Epithelial cell of esophagus (primary cell): ENCODE data around the gene CCZ1.
A peak's percentile ranks its signal among the peaks of the same experiment; 100 is the strongest.
"Not testable (repeated sequence)": the region's sequence is repeated elsewhere in the genome, so short reads cannot be mapped to it uniquely, and the experiment has no call there.

Experiments used
- DNase-seq: peaks from one replicate; pipeline ENCODE4 v3.0.0; 2010; ENCODE audit warnings: low read depth
- H3K4me3 ChIP-seq: 2 replicates; pipeline ENCODE4 v1.5.1; 2011; ENCODE audit warnings: mild to moderate bottlenecking, low read length, control low read depth
- TF ChIP-seq, protein P1 (sequence below): IDR thresholded peaks from 2 replicates; pipeline ENCODE4 v1.5.1; 2011; ENCODE audit warnings: low read depth, mild to moderate bottlenecking, low read length, control low read depth, inconsistent platforms; ENCODE audit not compliant: insufficient read depth; ENCODE audit errors: missing control alignments

Gene CCZ1

DNA sequence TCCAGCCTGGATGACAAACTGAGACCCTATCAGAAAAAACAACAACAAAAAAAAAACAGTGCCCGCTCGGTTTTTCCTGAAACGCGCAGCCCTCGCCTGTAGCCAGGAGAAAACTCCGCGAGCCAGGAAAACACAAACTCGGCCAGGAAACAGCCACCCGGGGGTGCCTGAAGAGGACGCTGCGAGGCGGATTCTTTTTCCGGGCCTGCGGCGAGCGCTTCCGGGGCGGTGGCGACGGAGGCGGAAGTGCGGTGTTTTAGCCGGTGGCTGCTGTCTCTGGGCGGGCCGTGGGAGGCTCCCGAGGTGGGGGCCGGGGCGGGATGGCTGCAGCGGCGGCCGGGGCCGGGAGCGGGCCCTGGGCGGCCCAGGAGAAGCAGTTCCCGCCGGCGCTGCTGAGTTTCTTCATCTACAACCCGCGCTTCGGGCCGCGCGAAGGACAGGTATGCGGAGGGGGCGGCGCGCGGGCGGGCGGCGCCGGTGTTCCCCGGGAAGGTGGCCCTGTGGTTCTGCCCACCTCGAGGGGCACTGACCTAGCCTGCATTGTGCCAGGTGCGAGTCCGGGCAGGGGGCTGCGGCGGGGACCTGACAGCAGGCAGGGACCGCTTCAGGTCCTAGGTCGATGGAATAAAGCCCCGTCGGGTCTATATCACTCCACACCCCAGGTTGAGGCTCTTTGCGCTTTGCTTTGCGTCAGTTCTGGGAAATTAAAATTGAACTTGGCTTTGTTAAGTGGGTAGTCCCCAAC is at the start of gene CCZ1:
Gene CCZ1, plus strand, starts transcription at position 254 of the 745 bp plus-strand sequence. Its CDS starts 67 bp downstream, at position 321.
- peak; percentile 43 for DNase-seq
- TF ChIP-seq, protein P1, sequence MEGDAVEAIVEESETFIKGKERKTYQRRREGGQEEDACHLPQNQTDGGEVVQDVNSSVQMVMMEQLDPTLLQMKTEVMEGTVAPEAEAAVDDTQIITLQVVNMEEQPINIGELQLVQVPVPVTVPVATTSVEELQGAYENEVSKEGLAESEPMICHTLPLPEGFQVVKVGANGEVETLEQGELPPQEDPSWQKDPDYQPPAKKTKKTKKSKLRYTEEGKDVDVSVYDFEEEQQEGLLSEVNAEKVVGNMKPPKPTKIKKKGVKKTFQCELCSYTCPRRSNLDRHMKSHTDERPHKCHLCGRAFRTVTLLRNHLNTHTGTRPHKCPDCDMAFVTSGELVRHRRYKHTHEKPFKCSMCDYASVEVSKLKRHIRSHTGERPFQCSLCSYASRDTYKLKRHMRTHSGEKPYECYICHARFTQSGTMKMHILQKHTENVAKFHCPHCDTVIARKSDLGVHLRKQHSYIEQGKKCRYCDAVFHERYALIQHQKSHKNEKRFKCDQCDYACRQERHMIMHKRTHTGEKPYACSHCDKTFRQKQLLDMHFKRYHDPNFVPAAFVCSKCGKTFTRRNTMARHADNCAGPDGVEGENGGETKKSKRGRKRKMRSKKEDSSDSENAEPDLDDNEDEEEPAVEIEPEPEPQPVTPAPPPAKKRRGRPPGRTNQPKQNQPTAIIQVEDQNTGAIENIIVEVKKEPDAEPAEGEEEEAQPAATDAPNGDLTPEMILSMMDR, result peak; percentile 16
- H3K4me3 ChIP-seq, result peak within 1 kb of the TSS; percentile 34

DNA sequence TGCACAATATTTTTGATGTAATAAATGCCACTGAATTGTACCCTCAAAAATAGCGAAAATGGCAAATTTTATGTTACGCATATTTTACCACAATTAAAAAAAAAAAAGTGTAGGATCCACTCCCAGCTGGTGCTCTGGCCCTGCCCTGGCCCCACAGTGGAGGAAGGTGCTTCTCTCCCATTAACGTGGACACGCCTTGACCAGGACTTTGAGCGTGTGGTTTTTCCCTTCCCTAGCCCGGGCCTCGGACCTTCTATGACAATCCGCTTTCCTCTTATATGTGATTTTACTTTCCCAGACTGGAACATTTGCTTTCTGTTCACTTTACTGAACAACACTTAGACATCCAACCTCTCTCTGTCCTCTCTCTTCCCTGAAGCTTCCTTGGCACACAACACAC is 47.6 kb upstream of the CCZ1 start:
- TF ChIP-seq, protein P1, result no peak
- DNase-seq, result no peak
- H3K4me3 ChIP-seq, result no peak overlapping the region

DNA sequence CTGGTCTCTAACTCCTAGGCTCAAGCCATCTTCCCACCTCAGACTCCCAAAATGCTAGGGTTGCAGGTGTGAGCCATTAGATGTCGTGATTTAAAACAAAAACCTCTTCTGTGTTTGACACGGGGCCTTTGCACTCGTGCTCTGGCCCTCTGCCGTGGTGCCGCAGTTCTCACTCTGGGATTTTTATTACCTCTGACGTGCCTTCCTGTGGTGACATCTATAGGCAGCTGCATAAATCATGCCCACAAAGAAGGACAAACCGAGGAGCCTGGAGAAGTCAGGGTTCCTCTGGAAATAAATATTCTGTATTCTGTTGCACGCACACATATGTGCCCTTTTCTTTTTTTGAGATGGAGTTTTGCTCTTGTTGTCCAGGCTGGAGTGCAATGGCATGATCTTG is 43.8 kb upstream of the CCZ1 start:
- TF ChIP-seq, protein P1, result no peak
- DNase-seq, result no peak
- no peak overlapping the region for H3K4me3 ChIP-seq

DNA sequence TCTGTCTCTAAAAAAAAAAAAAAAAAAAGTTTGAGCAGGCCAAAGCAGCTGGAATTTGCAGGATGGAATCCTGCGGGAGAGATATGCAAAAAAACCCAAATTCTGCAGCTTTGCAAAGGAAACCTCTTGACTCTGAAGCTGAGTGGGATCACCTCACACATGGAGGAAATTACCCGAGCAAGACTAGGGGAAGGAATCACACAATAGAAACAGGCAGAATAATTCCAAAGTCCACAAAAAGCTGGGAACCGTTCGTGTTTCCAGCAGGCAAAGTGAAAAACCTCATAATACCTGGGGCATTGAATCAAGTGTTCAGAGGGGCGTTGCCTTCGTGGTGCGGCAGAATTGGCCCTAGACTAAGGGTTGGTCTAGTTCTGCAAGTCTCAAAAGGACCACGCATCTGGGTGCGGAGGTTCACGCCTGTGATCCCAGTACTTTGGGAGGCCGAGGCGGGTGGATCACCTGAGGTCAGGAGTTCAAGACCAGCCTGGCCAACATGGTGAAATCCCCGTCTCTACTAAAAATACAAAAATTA is 41.4 kb upstream of the CCZ1 start:
- not testable (repeated sequence) for H3K4me3 ChIP-seq, DNase-seq

DNA sequence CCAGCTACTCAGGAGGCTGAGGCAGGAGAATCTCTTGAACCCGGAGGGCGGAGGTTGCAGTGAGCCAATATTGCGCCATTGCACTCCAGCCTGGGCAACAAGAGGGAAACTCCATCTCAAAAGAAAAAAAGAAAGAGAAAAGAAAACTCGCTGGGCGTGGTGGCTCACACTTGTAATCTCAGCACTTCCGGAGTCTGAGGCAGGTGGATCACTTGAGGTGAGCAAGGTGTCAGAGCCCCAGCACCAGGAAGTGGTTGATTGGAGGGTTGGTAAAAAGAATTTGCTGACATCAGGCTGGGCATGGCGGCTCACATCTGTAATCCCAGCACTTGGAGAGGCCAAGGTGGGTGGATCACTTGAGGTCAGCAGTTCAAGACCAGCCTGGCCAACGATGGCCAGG is 40.0 kb upstream of the CCZ1 start:
- not testable (repeated sequence) for H3K4me3 ChIP-seq
- DNase-seq, result peak; percentile 8

DNA sequence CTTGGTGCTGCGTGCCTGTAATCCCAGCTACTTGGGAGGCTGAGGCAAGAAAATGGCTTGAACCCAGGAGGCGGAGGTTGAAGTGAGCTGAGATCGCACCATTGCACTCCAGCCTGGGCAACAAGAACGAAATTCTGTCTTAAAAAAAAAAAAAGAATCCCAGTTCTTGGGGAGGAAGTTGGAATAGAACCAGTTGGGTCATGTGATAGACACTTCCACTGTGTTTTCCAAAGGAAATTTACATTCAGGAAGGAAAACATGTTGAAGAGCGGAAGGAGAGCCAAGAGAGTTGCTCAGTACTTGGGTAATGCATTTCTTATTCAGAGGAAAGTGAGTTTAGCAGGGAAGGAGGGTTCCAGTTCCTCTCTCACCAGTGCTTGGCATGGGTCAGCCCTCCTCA is 37.3 kb upstream of the CCZ1 start:
- DNase-seq, H3K4me3 ChIP-seq: not testable (repeated sequence)

DNA sequence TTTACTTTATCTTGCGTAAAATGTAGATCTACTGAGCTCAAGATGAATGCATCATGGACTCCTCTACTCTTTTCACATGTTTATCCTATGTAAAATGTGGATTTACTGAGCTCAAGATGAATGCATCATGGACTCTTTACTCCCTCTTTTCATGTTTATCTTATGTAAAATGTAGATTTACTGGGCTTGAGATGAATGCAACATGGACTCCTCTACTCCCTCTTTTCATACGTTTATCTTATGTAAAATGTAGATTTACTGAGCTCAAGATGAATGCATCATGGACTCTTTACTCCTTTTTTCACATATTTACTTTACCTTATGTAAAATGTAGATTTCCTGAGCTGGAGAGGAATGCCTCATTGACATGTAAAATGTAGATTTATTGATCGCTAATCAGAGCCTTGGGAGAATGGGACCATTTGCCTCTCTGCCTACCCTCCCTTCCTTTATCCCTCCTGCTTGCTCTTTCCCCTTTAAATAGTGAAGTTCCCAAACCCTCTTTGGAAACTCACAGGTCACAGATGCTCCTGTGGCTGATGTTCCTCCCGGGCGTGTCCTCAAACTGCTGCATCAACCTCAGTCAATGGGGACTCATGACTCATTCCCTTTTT is 35.7 kb upstream of the CCZ1 start:
- DNase-seq, result not testable (repeated sequence)

DNA sequence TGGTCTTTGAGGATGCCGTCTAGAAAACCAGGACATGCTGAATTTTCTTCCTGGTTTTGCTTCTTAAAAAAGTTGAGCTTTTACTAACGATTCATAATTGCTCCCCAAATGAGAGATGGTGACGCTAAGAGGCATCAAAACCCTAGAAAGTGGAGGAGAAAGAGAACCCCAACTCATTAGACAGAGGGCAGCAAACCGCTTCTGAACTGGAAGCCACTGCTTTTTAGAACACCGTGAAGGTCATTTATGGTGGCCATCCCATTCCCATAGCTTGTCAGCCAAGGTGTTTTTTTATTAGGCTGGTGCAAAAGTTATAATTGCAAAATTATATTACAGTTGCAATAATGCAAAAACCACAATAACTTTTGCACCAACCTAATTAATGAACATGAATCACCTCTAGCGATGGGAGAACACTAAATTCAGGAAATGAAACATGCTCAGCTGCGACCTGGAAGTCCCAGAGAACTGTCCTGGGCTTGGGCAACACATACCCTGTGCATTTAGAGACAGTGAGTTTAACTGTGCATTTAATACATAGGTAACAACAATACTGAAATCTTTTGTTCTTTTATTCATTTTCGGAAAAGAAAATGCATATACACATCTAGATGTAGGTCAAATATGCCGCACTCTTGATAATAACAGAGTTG is 33.1 kb upstream of the CCZ1 start:
- H3K4me3 ChIP-seq, DNase-seq: not testable (repeated sequence)

More for the DNA sequence above, 35.7 kb upstream of the CCZ1 start:
- not testable (repeated sequence) for H3K4me3 ChIP-seq

DNA sequence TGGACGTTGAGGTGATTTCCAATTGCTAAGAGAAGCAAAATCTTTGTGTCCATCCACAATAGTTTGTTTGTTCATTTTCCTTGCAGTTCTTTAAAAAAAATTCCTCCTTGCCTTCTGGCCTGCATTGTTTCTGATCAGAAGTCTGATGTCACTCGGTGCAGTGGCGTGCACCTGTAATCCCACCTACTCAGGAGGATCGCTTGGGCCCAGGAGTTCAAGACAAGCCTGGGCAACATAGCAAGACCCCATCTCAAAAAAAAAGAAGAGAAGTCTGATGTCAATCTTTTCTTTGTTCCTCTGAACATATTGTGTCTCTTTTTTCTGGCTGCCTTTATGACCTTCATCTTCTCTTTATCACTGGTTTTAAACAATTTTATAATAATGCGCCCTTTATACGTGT is 31.5 kb upstream of the CCZ1 start:
- DNase-seq, result no peak
- H3K4me3 ChIP-seq, result no peak overlapping the region
- TF ChIP-seq, protein P1, result no peak

DNA sequence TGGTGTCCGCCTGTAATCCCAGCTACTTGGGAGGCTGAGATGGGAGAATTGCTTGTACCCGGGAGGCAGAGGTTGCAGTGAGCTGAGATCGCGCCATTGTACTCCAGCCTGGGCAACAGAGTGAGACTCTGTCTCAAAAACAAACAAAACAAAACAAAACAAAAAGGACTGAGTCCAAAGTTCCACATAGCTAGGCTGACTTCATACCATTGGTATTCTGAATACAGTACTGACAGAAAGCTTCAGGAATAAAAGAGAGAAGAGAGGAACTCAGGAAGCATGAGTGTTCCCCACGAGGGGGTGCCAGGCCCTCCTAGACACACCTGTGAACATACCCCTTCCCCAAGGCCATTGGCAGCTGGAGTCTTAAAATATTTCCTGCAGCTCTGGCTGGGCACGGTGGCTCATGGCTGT is 29.6 kb upstream of the CCZ1 start:
- H3K4me3 ChIP-seq, result not testable (repeated sequence)
- DNase-seq, result peak; percentile 2
